ENCODE results near the gene TC2N. TPM values are rescaled to one million over a fixed set of nuclear protein-coding genes. Genes with fewer than 3 reads are reported as not detected.

Gene TC2N
- polyA plus RNA-seq, 1 donor from 2014 or later, result 2.1 TPM

GRCh38 chr14:91749868-91750267 is 117.5 kb downstream of the TC2N start:
- no peaks in the 10 kb centered on the region for H3F3A ChIP-seq (ENCODE audit: insufficient read depth, low read length, poor library complexity, severe bottlenecking)
- H3K9me2 ChIP-seq (ENCODE audit: insufficient read depth, low read length), result no peaks in the 10 kb centered on the region
- no peaks in the 10 kb centered on the region for H3K79me2 ChIP-seq (replicated peaks; ENCODE audit: insufficient read depth, low read length)
- no peak overlapping the region for H3K9ac ChIP-seq (ENCODE audit: low read length)
- H2AFZ ChIP-seq (ENCODE audit: low read depth, low read length), result no peak overlapping the region
- no peaks in the 10 kb centered on the region for H3K36me3 ChIP-seq (ENCODE audit: insufficient read depth, low read length)
- H3K4me2 ChIP-seq (ENCODE audit: low read length), result no peak overlapping the region
- TF ChIP-seq REST (IDR thresholded peaks at IDR 0.05; ENCODE audit: borderline replicate concordance) (no peak), EZH2 (IDR thresholded peaks at IDR 0.05; ENCODE audit: borderline replicate concordance, insufficient read depth, low read length, poor library complexity, severe bottlenecking) (no peak), RAD21 (conservative IDR thresholded peaks at IDR 0.05) (no peak), MXI1 (conservative IDR thresholded peaks at IDR 0.05; ENCODE audit: poor library complexity, severe bottlenecking) (no peak), TAF1 (IDR thresholded peaks at IDR 0.05; ENCODE audit: low read depth) (no peak), POLR2AphosphoS5 (IDR thresholded peaks at IDR 0.05) (no peak), EP300 (conservative IDR thresholded peaks at IDR 0.05; ENCODE audit: poor library complexity, severe bottlenecking) (no peak), SMC3 (conservative IDR thresholded peaks at IDR 0.05; ENCODE audit: poor library complexity) (no peak)
- TF ChIP-seq, protein P1, sequence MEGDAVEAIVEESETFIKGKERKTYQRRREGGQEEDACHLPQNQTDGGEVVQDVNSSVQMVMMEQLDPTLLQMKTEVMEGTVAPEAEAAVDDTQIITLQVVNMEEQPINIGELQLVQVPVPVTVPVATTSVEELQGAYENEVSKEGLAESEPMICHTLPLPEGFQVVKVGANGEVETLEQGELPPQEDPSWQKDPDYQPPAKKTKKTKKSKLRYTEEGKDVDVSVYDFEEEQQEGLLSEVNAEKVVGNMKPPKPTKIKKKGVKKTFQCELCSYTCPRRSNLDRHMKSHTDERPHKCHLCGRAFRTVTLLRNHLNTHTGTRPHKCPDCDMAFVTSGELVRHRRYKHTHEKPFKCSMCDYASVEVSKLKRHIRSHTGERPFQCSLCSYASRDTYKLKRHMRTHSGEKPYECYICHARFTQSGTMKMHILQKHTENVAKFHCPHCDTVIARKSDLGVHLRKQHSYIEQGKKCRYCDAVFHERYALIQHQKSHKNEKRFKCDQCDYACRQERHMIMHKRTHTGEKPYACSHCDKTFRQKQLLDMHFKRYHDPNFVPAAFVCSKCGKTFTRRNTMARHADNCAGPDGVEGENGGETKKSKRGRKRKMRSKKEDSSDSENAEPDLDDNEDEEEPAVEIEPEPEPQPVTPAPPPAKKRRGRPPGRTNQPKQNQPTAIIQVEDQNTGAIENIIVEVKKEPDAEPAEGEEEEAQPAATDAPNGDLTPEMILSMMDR (IDR thresholded peaks at IDR 0.05; ENCODE audit: poor library complexity, severe bottlenecking), result no peak
- no peaks in the 10 kb centered on the region for H3K9me3 ChIP-seq (ENCODE audit: low read length)
- H3K4me3 ChIP-seq (ENCODE audit: low read length), result no peak overlapping the region
- no peaks in the 10 kb centered on the region for H3K27me3 ChIP-seq (ENCODE audit: insufficient read depth, low read depth, low read length)
- no peak overlapping the region for H3K27ac ChIP-seq (ENCODE audit: low read length)
- H4K20me1 ChIP-seq (ENCODE audit: insufficient read depth), result no peaks in the 10 kb centered on the region

DNA sequence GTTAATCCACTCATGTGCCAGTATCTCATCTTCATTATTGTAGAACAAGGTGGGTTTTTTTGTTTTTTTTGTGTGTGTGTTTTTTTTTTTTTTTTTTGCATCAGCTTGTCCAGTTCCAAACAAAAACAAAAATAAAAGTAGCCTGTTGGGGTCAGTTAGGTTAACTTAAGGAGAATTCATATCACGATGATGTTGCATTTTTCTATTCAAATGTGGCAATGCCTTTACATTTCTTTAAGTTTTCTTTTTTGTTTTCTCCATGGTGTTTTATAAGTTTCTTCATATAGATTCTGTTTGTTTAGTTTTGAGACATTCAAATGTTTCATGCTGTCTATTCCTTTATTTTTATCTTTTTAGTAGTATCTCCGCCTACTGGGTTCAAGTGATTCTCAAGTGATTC is 119.3 kb downstream of the TC2N start:
- no peaks in the 10 kb centered on the region for H3K27me3 ChIP-seq (ENCODE audit: insufficient read depth, low read depth, low read length)
- no peaks in the 10 kb centered on the region for H3K36me3 ChIP-seq (ENCODE audit: insufficient read depth, low read length)
- H4K20me1 ChIP-seq (ENCODE audit: insufficient read depth), result no peaks in the 10 kb centered on the region
- H3K79me2 ChIP-seq (replicated peaks; ENCODE audit: insufficient read depth, low read length), result no peaks in the 10 kb centered on the region
- H3K9me3 ChIP-seq (ENCODE audit: low read length), result no peaks in the 10 kb centered on the region
- no peaks in the 10 kb centered on the region for H3F3A ChIP-seq (ENCODE audit: insufficient read depth, low read length, poor library complexity, severe bottlenecking)
- no peak for TF ChIP-seq REST (IDR thresholded peaks at IDR 0.05; ENCODE audit: borderline replicate concordance)
- no peak for TF ChIP-seq RAD21 (conservative IDR thresholded peaks at IDR 0.05)
- no peak for TF ChIP-seq POLR2AphosphoS5 (IDR thresholded peaks at IDR 0.05)
- TF ChIP-seq SMC3 (conservative IDR thresholded peaks at IDR 0.05; ENCODE audit: poor library complexity), result no peak
- no peak for TF ChIP-seq EP300 (conservative IDR thresholded peaks at IDR 0.05; ENCODE audit: poor library complexity, severe bottlenecking)
- no peak for TF ChIP-seq TAF1 (IDR thresholded peaks at IDR 0.05; ENCODE audit: low read depth)
- no peak for TF ChIP-seq MXI1 (conservative IDR thresholded peaks at IDR 0.05; ENCODE audit: poor library complexity, severe bottlenecking)
- TF ChIP-seq EZH2 (IDR thresholded peaks at IDR 0.05; ENCODE audit: borderline replicate concordance, insufficient read depth, low read length, poor library complexity, severe bottlenecking), result no peak
- TF ChIP-seq, protein P1 (IDR thresholded peaks at IDR 0.05; ENCODE audit: poor library complexity, severe bottlenecking), result no peak
- no peak overlapping the region for H3K4me3 ChIP-seq (ENCODE audit: low read length)
- H2AFZ ChIP-seq (ENCODE audit: low read depth, low read length), result no peak overlapping the region
- H3K9me2 ChIP-seq (ENCODE audit: insufficient read depth, low read length), result no peaks in the 10 kb centered on the region
- no peak overlapping the region for H3K4me2 ChIP-seq (ENCODE audit: low read length)
- no peak overlapping the region for H3K27ac ChIP-seq (ENCODE audit: low read length)
- no peak overlapping the region for H3K9ac ChIP-seq (ENCODE audit: low read length)

All from neural cell (in vitro differentiated cells).